Astrocyte of the spinal cord (primary cell): Measurements from ENCODE around the gene MELK.

ENCODE experiments used
- DNase-seq: peaks from one replicate; pipeline ENCODE4 v3.0.0; 2011; ENCODE audit warnings: low read depth, low spot score
- H3K4me3 ChIP-seq: 2 replicates; pipeline ENCODE4 v1.5.1; 2011; ENCODE audit warnings: low read depth, mild to moderate bottlenecking, low read length, moderate library complexity
- in situ Hi-C: cut with HindIII; loops from 2 replicates; pipeline ENCODE4 v1.10.0; 2017; ENCODE audit warnings: low sequenced_read_pairs
- TF ChIP-seq, protein P1 (sequence below): IDR thresholded peaks from 2 replicates; pipeline ENCODE4 v1.5.1; 2012; ENCODE audit warnings: low read depth, mild to moderate bottlenecking, low read length, inconsistent platforms

MELK gene

DNA sequence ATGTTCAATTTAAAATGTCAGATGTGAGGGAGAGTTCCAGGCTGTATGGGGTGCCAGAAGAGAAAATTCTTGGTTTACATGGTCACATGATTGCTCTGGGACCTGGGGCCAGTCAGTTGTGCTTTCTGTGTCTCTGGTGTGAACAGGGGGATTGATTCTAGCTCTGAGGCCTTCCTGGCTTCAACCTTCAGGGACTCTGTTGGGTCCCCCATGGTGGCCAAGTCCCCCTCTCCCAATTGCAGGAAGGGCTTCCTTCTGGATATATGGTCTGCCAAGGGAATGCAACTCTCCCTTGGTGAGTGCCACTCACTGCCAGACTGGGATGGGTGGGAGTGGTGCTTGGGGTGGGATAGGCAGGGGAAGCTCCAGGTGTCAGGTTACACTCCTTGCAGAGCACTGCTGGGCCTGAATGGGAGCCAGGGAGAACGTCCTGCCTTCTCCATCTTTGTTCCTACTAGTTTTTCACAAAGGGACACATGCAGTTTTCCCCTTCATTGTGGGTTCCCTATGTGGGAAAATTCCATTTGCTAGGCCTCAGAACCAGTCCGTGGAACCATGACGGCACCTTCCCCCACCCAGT is 153.2 kb downstream of the MELK start:
- no peak overlapping the region for H3K4me3 ChIP-seq
- TF ChIP-seq, protein P1, sequence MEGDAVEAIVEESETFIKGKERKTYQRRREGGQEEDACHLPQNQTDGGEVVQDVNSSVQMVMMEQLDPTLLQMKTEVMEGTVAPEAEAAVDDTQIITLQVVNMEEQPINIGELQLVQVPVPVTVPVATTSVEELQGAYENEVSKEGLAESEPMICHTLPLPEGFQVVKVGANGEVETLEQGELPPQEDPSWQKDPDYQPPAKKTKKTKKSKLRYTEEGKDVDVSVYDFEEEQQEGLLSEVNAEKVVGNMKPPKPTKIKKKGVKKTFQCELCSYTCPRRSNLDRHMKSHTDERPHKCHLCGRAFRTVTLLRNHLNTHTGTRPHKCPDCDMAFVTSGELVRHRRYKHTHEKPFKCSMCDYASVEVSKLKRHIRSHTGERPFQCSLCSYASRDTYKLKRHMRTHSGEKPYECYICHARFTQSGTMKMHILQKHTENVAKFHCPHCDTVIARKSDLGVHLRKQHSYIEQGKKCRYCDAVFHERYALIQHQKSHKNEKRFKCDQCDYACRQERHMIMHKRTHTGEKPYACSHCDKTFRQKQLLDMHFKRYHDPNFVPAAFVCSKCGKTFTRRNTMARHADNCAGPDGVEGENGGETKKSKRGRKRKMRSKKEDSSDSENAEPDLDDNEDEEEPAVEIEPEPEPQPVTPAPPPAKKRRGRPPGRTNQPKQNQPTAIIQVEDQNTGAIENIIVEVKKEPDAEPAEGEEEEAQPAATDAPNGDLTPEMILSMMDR = no peak
- no peak for DNase-seq
- in situ Hi-C loops = no loop called here
